HG03066 (cell line): ENCODE measurements around the gene SLC12A5.
"Not testable (repeated sequence)": the region's sequence is repeated elsewhere in the genome, so short reads cannot be mapped to it uniquely, and the experiment has no call there.

Experiments used
- ATAC-seq: cut with Tn5 transposase; IDR thresholded peaks from one replicate; pipeline ENCODE4 v1.9.1; 2021; ENCODE audit warnings: low read depth; ENCODE audit not compliant: unreplicated experiment

The SLC12A5 gene

DNA sequence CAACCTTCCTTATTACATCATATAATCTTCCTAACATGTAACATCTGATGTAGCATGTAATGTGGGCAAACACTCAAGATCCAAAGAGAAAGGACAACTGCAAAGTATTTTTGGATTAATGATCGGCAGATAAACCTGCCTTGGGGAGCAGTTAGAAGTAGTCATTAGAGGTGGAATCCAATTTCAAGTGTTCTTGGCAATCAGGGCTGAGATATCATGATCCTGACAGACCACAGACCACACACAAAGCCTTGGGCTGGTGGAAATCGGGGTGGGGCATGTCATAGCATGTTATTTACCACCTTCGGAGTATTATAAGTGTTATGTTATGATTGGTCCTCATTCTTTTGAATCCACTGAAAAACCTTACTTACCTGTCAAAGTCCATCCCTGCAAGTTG is 44.4 kb downstream of the SLC12A5 start:
- ATAC-seq, result no peak

DNA sequence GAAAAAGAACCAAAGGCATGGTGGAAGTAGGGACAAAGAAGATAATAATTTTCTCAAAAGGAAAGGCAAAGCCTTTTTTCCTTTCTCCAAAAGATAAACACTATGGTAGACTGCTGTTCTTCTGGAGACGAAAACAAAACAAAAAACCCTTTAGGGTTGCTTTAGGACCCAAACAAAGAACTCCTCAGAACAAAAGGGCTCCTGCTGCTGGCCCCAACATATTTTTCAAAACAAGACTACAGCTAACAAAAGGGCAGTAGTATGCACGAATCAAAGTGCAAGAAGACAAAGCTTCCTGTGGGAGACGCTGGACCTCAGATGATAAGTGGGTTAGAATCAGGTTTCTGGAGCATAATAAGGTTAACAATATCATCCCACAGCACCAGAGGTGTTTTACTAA is 45.0 kb downstream of the SLC12A5 start:
- no peak for ATAC-seq

DNA sequence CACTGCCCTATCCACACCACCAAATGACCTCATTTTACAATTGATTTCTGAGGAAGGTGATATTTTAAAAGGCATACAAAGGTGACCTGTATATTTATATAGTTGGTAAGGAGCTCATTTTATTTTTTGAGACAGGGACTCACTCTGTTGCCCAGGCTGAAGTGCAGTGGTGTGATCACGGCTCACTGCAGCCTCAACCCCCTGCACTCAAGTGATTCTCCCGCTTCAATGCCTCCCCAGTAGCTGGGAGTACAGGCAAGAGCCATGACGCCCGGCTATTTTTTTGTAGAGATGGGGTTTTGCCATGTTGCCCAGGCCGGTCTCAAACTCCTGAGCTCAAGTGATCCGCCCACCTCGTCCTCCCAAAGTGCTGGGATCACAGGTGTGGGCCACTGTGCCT is 47.8 kb downstream of the SLC12A5 start:
- no peak for ATAC-seq

DNA sequence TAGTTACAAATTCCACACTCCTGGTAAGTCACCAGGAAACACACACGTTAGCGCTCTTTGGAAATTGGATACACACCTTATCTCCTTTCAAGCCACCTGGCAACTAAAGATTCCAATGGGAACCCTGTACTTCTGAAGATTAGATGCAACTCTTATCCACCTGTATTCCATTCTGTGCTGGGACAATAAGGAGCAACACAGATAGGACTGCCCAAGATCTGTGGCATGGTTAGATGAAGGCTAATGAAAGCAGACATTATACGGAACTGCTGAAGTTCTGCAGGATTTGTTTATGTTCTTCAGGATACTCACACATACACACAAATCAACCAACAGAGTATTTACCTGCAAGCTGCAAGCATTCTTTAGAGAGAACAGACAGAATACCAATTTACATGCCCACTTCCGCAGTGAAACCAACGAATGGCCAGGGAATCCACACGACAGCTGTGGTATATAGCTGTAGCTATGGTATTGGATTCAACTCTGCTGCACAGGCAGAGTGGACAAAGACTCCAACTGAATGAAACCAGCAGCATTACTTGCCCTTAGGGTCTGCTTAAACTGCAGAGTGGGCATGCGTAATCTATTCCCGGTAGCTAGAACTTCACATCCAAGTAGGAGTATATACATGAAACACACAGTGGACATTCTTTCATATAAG is 48.8 kb downstream of the SLC12A5 start:
- ATAC-seq, result no peak

DNA sequence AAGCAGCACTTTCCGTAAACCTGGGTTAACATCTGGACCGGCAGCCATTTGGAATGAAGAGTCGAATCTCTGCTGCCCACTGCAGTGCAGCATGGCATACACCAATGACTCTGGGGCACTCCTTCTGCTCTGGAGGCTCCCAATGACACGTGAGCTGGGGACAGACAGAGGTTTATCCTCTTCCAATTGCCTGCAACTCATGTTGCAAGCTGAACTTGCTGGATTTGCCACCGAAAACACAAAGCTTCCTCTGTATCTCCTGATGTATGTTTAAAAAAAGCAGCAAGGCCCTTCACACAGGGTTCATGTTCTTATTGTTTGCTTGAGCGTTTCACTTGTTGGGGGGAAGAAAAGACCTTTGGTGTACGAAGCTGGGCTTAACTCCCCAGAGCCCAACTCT is 49.9 kb downstream of the SLC12A5 start:
- ATAC-seq, result no peak

DNA sequence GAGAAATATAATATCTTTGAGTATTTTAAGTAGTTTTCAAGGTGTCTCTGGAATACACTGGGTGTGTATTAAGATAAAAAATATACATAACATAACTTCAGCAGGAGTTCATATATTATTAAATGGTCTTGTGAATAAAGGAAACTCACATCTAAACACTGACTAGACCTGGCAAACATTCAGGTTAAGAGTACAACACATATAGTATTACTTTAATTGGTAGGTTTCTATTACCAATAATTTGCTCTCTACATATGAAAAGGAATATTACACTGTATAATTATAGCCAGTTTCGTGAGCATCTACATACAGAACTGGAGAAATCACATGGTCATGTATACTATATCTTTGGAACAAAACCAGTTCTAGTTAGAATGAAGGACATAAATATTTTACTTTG is 52.1 kb downstream of the SLC12A5 start:
- ATAC-seq, result no peak

DNA sequence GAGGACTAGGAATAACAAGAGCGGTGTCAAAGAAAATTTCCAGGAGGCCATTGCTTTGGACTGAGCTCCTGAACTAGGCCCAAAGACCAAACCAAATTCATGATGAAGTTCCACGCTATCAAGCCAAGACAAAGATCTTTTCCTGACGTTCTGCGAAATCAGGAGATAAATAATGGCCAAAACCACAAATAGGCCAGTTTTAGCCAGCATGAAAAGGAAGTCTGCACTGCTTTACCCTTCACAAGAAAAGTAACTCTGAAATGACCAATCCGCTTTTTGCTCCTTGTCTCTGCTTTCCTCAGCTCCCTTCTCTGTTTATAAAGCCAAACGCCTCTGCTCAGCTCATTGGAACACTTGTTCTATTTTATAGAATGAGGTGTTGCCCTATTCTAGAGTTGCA is 54.1 kb downstream of the SLC12A5 start:
- ATAC-seq, result no peak

DNA sequence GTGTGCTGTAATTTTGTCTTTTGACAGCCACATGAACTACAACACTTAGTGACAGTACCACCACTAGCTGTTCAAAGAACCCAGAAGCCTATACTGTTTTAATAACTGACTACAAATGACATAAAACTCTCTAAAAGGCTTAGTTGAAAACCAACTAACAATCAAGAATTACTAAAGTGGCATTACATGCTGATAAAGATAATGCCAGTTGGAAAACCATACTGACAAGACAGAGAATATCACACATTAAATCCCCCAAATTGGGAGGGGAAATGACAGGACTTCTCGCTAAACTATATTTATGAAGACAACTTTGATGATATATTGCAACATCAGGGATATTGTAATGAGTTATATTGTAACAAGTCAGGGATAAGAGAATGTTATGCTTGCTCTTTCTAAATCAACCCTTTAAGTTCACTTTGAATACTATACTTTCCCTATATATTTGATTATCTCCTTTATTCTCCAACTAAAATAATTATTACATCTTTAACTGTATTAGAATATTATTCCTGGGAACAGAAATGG is 54.6 kb downstream of the SLC12A5 start:
- ATAC-seq, result no peak

DNA sequence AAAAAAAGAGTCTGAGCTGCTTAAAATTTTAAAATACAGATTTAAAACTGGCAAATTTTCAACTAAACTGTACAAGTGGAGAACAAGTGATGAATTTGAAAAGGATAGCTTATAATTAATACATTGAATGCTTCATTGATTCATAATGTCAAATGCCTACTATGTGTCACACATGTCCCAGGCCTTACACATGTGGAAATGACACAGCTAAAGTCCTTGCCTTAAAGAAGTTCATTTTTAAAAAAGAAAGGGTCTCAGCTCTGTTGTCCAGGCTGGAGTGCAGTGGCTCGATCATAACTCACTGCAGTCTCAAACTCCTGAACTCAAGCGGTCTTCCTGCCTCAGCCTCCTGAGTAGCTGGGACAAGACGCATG is 55.8 kb downstream of the SLC12A5 start:
- no peak for ATAC-seq

DNA sequence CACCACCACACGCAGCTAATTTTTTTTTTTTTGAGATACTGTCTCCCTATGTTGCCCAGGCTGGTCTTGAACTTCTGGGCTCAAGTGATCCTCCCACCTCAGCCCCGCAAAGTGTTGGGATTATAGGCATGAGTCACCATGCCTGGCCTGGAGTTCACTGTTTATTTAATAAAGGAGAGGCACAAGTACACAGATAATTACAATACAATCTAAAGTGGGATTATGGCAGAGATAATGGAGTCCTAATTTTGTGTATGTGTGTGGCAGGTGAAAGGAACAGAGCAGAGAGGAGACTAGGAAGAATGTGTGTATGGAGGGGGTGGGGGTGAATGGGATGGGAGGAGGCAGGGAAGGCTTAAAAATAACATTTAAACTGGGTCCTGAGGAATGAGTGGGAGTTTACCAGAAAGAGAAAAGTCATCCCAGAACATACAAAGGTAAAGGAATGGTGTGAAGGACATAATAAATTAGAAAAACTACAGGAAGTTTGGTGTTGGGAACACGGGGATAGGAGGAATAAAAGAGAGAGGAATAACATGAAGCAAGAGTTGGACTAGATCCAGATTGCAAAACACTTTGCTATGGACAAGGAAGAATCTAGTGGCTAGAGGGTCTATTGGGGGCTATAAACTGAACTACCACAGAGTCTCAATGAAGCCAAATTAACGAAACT is 56.3 kb downstream of the SLC12A5 start:
- ATAC-seq, result no peak

DNA sequence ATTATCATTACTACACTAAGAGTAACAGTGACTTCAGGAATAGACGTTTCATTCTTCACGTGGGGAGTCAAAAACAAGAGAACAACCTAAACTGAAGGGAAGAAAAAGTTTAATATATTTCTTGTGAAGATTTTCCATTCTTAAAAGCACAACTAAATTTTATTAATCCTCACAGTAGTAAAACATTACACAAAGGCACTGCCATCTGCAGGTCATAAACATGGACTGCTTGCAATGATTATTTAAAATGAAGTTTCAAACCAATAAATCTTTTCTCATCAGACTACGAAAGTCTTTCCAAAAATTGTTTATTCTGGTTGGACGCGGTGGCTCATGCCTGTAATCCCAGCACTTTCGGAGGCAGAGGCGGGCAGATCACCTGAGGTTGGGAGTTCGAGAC is 58.1 kb downstream of the SLC12A5 start:
- no peak for ATAC-seq

DNA sequence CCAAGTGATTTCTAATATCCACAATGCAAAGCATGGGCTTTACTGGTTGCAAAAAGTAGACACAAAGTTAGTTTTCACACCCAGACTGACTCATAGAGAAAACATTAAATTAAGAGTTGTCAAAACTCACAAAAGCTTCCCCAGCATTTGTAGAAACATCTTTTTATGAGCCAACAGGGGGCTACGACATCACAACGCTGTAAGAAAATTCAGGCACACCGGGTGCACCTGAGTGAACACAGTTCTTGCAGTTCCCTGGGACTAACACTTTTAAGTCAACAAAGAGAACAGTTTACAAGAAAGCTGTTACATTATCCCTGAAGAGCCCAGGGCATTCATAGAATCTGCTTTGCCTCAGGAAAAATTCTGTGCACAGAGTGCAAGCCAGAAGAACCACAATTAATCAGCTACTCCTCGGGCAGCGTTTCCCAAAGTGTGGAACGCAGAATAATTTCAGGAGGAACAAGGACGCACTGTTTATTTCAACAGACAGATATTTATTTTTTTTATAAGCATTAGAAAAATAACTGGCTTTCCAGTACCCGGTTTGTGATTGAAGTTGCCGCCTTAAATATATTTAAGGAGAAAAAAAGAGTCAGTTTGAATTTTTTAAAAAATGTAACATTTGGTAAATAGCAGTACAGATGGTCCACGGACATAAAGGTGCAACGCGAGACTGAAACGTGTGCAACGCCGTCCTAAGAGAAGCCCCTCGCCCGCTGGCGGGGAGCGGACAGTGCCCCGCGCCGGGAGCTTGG is 59.6 kb downstream of the SLC12A5 start:
- ATAC-seq, result no peak

DNA sequence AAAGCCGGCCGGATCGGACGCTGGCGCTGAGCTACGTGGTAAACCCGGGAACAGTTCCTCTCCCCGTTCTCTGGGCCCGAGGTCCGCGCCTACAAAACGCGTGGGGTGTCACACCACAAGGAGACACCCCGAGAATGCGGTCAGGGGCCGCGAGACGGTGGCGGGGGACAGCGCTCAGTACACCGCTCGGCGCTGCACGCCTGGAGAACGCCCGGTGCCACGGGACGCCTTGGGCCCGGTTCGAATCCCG is 60.1 kb downstream of the SLC12A5 start:
- peak; percentile 32 for ATAC-seq

DNA sequence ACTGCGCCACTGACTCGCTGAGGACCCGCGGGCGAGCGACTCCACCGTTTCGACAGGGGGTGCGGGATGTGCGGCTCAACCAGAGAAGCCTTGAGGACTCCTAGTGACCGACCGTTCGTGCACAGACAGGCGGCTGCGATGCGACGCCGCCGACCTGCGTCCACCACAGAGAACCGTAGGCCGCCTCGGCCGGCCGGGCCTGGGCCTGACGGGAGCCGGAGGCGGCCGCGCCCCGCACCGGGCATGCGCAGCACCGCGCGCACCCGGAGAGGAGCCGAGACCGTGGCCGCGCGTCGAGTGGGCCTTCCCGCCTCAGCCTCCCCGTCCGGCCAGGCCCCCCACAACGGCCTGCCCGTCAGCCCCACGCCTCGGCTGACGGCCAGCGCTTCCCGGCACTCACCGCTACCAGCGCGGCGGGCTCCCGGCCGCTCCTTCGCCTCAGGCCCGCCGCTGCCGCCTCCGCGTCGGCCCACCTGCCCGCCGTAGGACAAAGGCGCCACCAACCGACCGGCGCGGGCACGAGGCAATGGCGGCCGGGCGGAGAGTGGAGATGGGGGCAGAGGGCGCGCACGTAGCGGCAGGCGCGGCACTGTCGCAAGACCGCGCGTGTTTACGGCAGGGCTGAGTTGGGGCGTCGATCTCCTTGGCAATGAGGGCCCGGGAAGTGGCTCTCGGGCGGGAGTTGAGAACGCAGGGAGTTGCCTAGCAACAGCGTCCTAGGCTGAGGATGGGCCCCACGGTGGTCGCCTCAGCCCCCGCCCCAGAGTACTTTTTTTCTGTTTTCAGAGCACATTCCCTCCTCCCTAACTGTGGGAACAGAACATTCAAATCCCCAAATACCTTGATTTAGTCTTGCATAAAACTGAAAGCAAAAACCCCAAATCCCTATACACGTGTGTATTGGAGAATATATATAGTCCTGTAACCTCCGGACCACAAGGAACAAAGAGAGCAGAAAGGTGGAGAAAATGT is 60.7 kb downstream of the SLC12A5 start, which contains the start of gene NCOA5:
Gene NCOA5, minus strand, starts transcription at position 546 of the 972 bp plus-strand sequence. CDS start 10,538 bp downstream, outside the sequence.
- ATAC-seq, result peak; percentile 72

DNA sequence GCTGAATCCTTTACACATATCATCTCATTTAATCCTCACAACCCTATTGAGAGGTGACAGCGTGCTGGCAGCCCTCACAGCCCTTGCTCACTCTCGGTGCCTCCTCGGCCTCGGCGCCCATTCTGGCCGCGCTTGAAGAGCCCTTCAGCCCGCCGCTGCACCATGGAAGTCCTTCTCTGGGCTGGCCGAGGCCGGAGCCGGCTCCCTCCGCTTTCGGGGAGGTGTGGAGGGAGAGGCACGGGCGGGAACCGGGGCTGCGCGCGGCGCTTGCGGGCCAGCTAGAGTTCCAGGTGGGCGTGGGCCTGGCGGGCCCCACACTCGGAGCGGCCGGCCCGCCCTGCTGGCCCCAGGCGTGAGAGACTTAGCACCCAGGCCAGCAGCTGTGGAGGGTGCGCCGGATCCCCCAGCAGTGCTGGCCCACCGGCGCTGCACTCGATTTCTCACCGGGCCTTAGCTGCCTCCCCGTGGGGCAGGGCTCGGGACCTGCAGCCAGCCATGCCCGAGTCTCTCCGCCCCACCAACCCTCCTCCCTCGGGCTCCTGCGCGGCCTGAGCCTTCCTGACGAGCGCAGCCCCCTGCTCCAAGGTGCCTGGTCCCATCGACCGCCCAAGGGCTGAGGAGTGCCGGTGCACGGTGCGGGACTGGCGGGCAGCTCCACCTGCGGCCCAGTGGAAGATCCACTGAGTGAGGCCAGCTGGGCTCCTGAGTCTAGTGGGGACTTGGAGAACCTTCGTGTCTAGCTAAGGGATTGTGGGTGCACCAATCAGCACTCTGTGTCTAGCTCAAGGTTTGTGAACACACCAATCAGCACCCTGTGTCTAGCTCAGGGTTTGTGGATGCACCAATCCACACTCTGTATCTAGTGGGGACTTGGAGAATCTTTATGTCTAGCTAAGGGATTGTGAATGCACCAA is 62.9 kb downstream of the SLC12A5 start:
- not testable (repeated sequence) for ATAC-seq

DNA sequence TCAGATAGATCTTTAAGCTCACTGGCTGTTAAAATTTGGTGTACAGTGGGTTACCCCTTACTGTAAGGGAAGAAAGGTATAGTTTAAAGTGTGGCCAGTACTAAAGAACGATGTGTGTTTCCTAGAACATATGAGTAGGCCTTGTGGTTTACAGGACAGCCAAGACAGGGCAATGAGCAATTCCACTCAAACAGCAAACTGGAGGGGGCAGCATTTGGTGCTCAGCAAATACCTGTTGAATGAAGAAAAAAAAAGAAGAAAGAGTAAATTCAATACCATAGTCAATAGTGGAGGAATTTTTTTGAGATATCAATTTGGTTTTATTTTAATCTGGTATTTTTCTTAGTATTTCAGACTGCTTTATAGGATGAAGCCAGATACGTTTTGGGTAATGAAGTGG is 64.5 kb downstream of the SLC12A5 start:
- ATAC-seq, result no peak

DNA sequence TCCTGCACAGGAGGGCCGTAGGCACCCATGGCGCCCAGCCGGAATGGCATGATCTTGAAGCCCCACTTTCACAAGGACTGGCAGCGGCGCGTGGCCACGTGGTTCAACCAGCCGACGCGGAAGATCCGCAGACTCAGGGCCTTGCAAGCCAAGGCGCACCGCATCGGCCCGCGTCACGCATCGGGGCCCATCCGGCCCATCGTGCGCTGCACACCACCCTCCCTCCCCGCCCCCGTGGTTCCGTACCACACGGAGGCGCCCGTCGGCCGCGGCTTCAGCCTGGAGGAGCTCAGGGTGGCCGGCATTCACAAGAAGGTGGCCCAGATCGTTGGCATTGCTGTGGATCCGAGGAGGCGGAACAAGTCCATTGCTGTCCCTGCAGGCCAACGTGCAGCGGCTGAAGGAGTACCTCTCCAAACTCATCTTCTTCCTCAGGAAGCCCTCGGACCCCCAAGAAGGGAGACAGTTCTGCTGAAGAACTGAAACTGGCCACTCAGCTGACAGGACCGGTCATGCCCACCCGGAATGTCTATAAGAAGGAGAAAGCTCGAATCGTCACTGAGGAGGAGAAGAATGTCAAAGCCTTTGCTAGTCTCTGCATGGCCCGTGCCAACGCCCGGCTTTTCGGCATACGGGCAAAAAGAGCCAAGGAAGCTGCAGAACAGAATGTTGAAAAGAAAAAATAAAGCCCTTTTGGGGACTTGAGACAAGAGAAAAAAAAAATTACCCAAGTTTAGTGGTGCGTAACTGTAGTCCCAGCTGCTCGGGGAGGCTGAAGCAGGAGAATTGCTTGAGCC is 70.7 kb downstream of the SLC12A5 start:
- no peak for ATAC-seq

DNA sequence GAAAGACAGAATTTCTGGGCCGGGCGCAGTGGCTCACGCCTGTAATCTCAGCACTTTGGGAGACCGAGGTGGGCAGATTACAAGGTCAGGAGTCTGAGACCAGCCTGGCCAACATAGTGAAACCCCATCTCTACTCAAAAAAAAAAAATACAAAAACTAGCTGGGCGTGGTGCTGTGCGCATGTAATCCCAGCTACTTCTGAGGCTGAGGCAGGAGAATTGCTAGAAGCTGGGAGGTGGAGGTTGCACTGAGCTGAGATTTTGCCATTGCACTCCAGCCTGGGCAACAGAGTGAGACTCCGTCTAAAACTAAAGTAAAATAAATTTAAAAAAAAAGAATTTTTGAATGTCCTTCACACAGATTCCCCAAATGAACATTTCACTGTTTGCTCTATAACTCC is 71.4 kb downstream of the SLC12A5 start:
- ATAC-seq, result not testable (repeated sequence)

DNA sequence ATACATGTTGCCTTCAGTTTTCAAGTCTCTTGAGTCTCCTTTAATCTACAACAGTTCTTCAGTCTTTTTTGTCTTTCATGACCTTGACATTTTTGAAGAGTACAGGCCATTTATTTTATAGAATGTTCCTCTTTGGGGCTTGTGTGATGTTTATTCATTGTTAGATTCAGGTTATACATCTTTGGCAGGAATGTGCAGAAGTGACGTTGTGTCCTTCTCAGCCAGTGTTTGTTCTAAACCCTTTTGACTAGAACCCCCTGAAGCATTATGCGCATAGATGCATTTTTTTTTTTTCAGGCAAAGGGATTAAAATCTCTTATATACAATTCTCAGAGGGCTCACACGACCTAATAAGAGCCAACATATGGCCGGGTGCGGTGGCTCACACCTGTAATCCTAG is 72.0 kb downstream of the SLC12A5 start:
- no peak for ATAC-seq
